IPS-15b (cell line): ENCODE measurements around the gene CHI3L1.

Experiments used
- H3K27me3 ChIP-seq: one replicate; pipeline ENCODE4 v1.6.1; 2013; ENCODE audit warnings: low read length; ENCODE audit not compliant: control insufficient read depth, insufficient read depth
- H3K36me3 ChIP-seq: one replicate; pipeline ENCODE4 v1.6.1; 2013; ENCODE audit warnings: low read length; ENCODE audit not compliant: control insufficient read depth, insufficient read depth
- H3K4me1 ChIP-seq: one replicate; pipeline ENCODE4 v1.6.1; 2013; ENCODE audit warnings: mild to moderate bottlenecking, low read length; ENCODE audit not compliant: control insufficient read depth, insufficient read depth
- H3K4me3 ChIP-seq: one replicate; pipeline ENCODE4 v1.5.1; 2013; ENCODE audit warnings: low read depth, low read length
- H3K9ac ChIP-seq: one replicate; pipeline ENCODE4 v1.6.1; 2013; ENCODE audit warnings: low read depth, mild to moderate bottlenecking, low read length
- H3K9me3 ChIP-seq: one replicate; pipeline ENCODE4 v1.6.1; 2013; ENCODE audit warnings: mild to moderate bottlenecking, low read length; ENCODE audit not compliant: control insufficient read depth, insufficient read depth

The CHI3L1 gene

GRCh38 chr1:203216274-203217138 lies 30.0 kb upstream of the CHI3L1 start:
- H3K36me3 ChIP-seq, result no peaks in the 10 kb centered on the region
- no peak overlapping the region for H3K9ac ChIP-seq
- no peaks in the 10 kb centered on the region for H3K9me3 ChIP-seq
- peaks cover 9% of the 10 kb centered on the region for H3K4me1 ChIP-seq
- peaks cover 4% of the 10 kb centered on the region for H3K27me3 ChIP-seq
- H3K4me3 ChIP-seq, result peak overlapping the region; percentile 16

- peaks cover 9% of the 10 kb centered on the region for H3K4me1 ChIP-seq
- peaks cover 4% of the 10 kb centered on the region for H3K27me3 ChIP-seq
- no peaks in the 10 kb centered on the region for H3K36me3 ChIP-seq
- H3K9me3 ChIP-seq, result no peaks in the 10 kb centered on the region
- no peak overlapping the region for H3K9ac ChIP-seq
- H3K4me3 ChIP-seq, result no peak overlapping the region
Observed at GRCh38 chr1:203215573-203215972, 29.1 kb upstream of the CHI3L1 start.

GRCh38 chr1:203214871-203215270 lies 28.4 kb upstream of the CHI3L1 start:
- H3K36me3 ChIP-seq, result no peaks in the 10 kb centered on the region
- no peak overlapping the region for H3K4me3 ChIP-seq
- peaks cover 9% of the 10 kb centered on the region for H3K4me1 ChIP-seq
- no peak overlapping the region for H3K9ac ChIP-seq
- H3K27me3 ChIP-seq, result peaks cover 4% of the 10 kb centered on the region
- H3K9me3 ChIP-seq, result no peaks in the 10 kb centered on the region

- no peaks in the 10 kb centered on the region for H3K36me3 ChIP-seq
- no peaks in the 10 kb centered on the region for H3K9me3 ChIP-seq
- no peak overlapping the region for H3K9ac ChIP-seq
- H3K4me1 ChIP-seq, result peaks cover 9% of the 10 kb centered on the region
- peaks cover 4% of the 10 kb centered on the region for H3K27me3 ChIP-seq
- H3K4me3 ChIP-seq, result no peak overlapping the region
Observed at GRCh38 chr1:203213126-203213525, 26.6 kb upstream of the CHI3L1 start.

- Histone ChIP-seq H3K9ac (no peak overlapping the region), H3K36me3 (no peaks in the 10 kb centered on the region), H3K4me3 (no peak overlapping the region), H3K27me3 (peaks cover 1% of the 10 kb centered on the region), H3K4me1 (peaks cover 5% of the 10 kb centered on the region), H3K9me3 (no peaks in the 10 kb centered on the region)
Observed at GRCh38 chr1:203211812-203212211, 25.3 kb upstream of the CHI3L1 start.

DNA sequence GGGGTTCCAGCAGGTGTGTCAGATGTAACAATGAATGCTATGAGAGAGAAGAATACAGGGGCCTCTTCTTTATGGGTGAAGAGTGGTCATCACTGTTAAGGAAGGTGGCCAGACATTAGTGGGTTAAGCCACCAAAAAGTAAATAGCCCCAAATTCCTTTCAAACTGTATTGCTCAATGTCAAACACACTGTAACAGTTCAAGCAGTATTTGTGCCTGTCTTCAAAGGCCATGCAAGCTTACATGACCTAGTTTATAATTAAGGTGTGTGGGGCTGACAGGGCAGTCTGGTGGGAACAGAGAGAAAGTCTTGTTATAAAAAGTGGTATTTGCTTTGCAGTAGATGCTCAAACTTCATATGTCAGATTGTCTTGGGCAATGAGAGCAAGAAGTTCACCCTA lies 24.5 kb upstream of the CHI3L1 start:
- no peaks in the 10 kb centered on the region for H3K36me3 ChIP-seq
- no peaks in the 10 kb centered on the region for H3K27me3 ChIP-seq
- H3K9ac ChIP-seq, result no peak overlapping the region
- H3K4me1 ChIP-seq, result no peaks in the 10 kb centered on the region
- no peak overlapping the region for H3K4me3 ChIP-seq
- no peaks in the 10 kb centered on the region for H3K9me3 ChIP-seq

- no peaks in the 10 kb centered on the region for H3K4me1 ChIP-seq
- H3K27me3 ChIP-seq, result no peaks in the 10 kb centered on the region
- no peaks in the 10 kb centered on the region for H3K36me3 ChIP-seq
Observed at GRCh38 chr1:203210350-203210749, 23.8 kb upstream of the CHI3L1 start.

DNA sequence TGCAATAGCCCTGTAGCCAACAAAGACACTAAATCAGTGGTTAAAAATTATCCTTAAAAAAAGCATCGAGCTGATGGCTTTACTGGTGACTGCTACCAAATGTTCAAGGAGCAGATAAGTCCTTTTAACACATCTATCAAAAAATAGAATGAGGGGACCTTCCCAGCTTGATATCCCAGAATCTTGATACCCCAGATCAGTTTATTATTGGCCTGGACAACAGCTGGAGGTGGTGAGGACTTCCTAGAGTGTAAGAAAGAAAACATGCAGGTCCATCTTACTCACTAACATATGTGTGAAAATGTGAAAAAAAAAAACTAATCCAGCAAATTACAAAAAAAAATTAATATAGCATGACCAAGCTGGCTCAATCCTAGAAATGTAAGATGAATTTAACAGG lies 21.7 kb upstream of the CHI3L1 start:
- H3K9ac ChIP-seq, result no peak overlapping the region
- no peaks in the 10 kb centered on the region for H3K4me1 ChIP-seq
- no peaks in the 10 kb centered on the region for H3K27me3 ChIP-seq
- no peak overlapping the region for H3K4me3 ChIP-seq
- H3K9me3 ChIP-seq, result no peaks in the 10 kb centered on the region
- no peaks in the 10 kb centered on the region for H3K36me3 ChIP-seq

More at GRCh38 chr1:203210350-203210749, 23.8 kb upstream of the CHI3L1 start:
- Histone ChIP-seq H3K9me3 (no peaks in the 10 kb centered on the region), H3K9ac (no peak overlapping the region), H3K4me3 (no peak overlapping the region)

DNA sequence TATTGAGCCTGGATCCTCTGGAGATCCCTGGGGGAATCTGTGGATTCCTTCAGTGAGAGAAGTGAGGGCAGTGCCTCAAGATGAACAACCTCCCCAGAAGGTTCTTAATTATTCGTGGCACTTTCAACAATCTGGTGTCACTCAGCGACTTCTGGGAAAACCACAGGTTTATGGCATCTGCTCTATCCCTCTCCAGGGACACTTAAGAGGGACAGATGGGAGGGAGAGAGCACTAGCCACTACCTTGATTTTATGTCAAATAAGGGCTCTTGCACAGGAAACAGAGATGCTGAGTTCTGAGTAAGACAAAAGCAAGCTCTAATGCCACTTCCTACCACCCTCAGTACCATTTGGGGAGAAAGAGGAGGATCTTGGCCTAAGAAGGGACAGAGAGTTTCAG lies 21.2 kb upstream of the CHI3L1 start:
- no peak overlapping the region for H3K9ac ChIP-seq
- no peak overlapping the region for H3K4me3 ChIP-seq
- H3K9me3 ChIP-seq, result no peaks in the 10 kb centered on the region
- H3K27me3 ChIP-seq, result no peaks in the 10 kb centered on the region
- no peaks in the 10 kb centered on the region for H3K4me1 ChIP-seq
- no peaks in the 10 kb centered on the region for H3K36me3 ChIP-seq

DNA sequence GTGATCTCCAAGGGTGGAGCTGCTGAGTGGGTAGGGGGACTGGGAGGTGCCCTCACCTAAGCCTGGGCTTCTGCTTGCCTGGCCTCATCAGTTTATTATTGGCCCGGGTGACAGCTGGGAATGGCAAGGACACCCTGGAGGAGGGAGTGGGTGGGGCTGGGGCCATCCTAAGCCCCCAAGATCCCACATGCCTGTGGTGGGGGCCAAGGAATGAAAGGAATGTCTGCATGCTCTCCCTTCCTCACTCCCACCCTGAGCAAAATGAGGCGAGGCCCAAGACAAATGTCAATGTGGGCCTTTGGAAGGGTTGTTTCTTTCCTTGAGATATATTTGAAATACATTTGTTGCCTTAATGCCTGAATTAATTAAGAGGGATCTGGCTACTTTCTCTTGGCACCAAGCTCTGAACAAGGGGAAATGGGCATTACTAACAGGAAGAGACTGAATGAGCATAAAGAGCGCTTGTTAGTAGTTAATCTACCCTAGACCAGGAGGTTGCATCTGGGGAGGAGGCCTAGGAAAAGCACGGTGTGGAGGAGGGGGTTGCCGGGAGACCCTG lies 19.7 kb upstream of the CHI3L1 start:
- H3K4me1 ChIP-seq, result no peaks in the 10 kb centered on the region
- H3K36me3 ChIP-seq, result no peaks in the 10 kb centered on the region
- H3K4me3 ChIP-seq, result no peak overlapping the region
- no peak overlapping the region for H3K9ac ChIP-seq
- H3K27me3 ChIP-seq, result no peaks in the 10 kb centered on the region
- no peaks in the 10 kb centered on the region for H3K9me3 ChIP-seq

DNA sequence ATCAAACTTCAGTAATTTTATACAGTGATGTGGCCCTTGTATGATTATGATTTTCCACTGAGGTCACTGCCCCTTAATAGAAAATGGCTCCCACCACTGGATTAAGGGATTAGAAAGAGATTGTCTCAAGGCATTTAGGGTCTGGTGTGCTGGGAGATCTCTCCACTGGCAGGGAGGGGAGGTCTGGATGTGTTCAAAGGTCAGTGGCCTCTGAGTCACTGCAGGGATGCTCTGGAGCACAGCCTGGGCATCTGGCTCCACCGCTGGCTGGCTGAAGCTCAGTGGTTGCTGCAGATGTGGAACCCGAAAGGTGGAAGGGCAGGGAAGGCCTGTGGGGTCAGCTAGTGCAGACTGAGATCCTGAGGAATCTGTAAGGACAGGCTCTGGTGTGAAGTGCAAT lies 18.3 kb upstream of the CHI3L1 start:
- Histone ChIP-seq H3K27me3 (peaks cover 5% of the 10 kb centered on the region), H3K9me3 (no peaks in the 10 kb centered on the region), H3K4me3 (no peak overlapping the region), H3K9ac (no peak overlapping the region), H3K4me1 (no peaks in the 10 kb centered on the region), H3K36me3 (no peaks in the 10 kb centered on the region)
